Glomerular endothelial cell (primary cell): ENCODE results near the gene RAB43. TPM values are rescaled to one million over a fixed set of nuclear protein-coding genes. Genes with fewer than 3 reads are reported as not detected.
"Not testable (repeated sequence)": the region's sequence is repeated elsewhere in the genome, so short reads cannot be mapped to it uniquely, and the experiment has no call there.

Experiments used
- DNase-seq: peaks from one replicate; pipeline ENCODE4 v3.0.0-alpha.2; 2011; ENCODE audit warnings: low read depth, low spot score; ENCODE audit errors: extremely low read depth
- total RNA-seq: library from RNA; depleted of rRNA; stranded (reverse); fragments of >200 nt; gene quantifications from 2 replicates; pipeline ENCODE4 v1.2.3, GENCODE V29; 2015

The RAB43 gene
- total RNA-seq, 1 donor from 2014 or later, result 35.8 TPM

GRCh38 chr3:129100274-129100673 lies 21.3 kb downstream of the RAB43 start:
- DNase-seq, result no peak

- DNase-seq, result no peak
Observed at GRCh38 chr3:129095285-129095684, 26.3 kb downstream of the RAB43 start.

- DNase-seq, result not testable (repeated sequence)
Observed at GRCh38 chr3:129088312-129088711, 33.3 kb downstream of the RAB43 start.

GRCh38 chr3:129087904-129088303 lies 33.7 kb downstream of the RAB43 start:
- not testable (repeated sequence) for DNase-seq

- no peak for DNase-seq
Observed at GRCh38 chr3:129087138-129087702, 34.4 kb downstream of the RAB43 start.

- no peak for DNase-seq
Observed at GRCh38 chr3:129085818-129086217, 35.8 kb downstream of the RAB43 start.

- no peak for DNase-seq
Observed at GRCh38 chr3:129085165-129085715, 36.4 kb downstream of the RAB43 start.

GRCh38 chr3:129084501-129084900 lies 37.1 kb downstream of the RAB43 start:
- DNase-seq, result no peak

GRCh38 chr3:129082026-129082425 lies 39.6 kb downstream of the RAB43 start:
- DNase-seq, result no peak

- DNase-seq, result no peak
Observed at GRCh38 chr3:129081503-129081902, 40.1 kb downstream of the RAB43 start.

GRCh38 chr3:129078510-129078909 lies 43.1 kb downstream of the RAB43 start:
- no peak for DNase-seq

- no peak for DNase-seq
Observed at GRCh38 chr3:129077222-129077621, 44.4 kb downstream of the RAB43 start.

- no peak for DNase-seq
Observed at GRCh38 chr3:129070086-129070885, 51.3 kb downstream of the RAB43 start.

- not testable (repeated sequence) for DNase-seq
Observed at GRCh38 chr3:129069313-129070085, 52.1 kb downstream of the RAB43 start.

- DNase-seq, result no peak
Observed at GRCh38 chr3:129068291-129068886, 53.2 kb downstream of the RAB43 start.

- not testable (repeated sequence) for DNase-seq
Observed at GRCh38 chr3:129067719-129068118, 53.9 kb downstream of the RAB43 start.

GRCh38 chr3:129065720-129066073 lies 55.9 kb downstream of the RAB43 start:
- DNase-seq, result no peak

GRCh38 chr3:129065016-129065719 lies 56.4 kb downstream of the RAB43 start:
- DNase-seq, result no peak

GRCh38 chr3:129063841-129064482 lies 57.6 kb downstream of the RAB43 start:
- DNase-seq, result no peak

- no peak for DNase-seq
Observed at GRCh38 chr3:129063091-129063640, 58.4 kb downstream of the RAB43 start.
